Smooth muscle cell (in vitro differentiated cells): ENCODE measurements around the gene STXBP6. TPM values are rescaled to one million over a fixed set of nuclear protein-coding genes. Genes with fewer than 3 reads are reported as not detected.
"Not testable (repeated sequence)": the region's sequence is repeated elsewhere in the genome, so short reads cannot be mapped to it uniquely, and the experiment has no call there.

ENCODE experiments used
- DNase-seq: peaks from one replicate; lab custom pipeline; 2025; ENCODE audit not compliant: unreplicated experiment; lab: John Stamatoyannopoulos, UW
- H2AFZ ChIP-seq: fragments of 200-600 bp; sonication (generic); 2 replicates; pipeline ENCODE4 v1.6.0; 2016; ENCODE audit warnings: antibody characterized with exemption, low read depth, mild to moderate bottlenecking
- H3F3A ChIP-seq: fragments of 200-600 bp; sonication (generic); 2 replicates; pipeline ENCODE4 v1.6.0; 2017; ENCODE audit warnings: antibody characterized with exemption, low read depth
- H3K27ac ChIP-seq: fragments of 200-600 bp; sonication (generic); 2 replicates; pipeline ENCODE4 v1.5.1; 2016; ENCODE audit warnings: low read depth, mild to moderate bottlenecking
- H3K27me3 ChIP-seq: fragments of 200-600 bp; sonication (generic); 2 replicates; pipeline ENCODE4 v1.6.1; 2016; ENCODE audit warnings: low read depth, mild to moderate bottlenecking
- H3K36me3 ChIP-seq: fragments of 200-600 bp; sonication (generic); 2 replicates; pipeline ENCODE4 v1.5.1; 2016; ENCODE audit warnings: low read depth
- H3K4me1 ChIP-seq: fragments of 200-600 bp; sonication (generic); 2 replicates; pipeline ENCODE4 v1.5.1; 2016; ENCODE audit warnings: low read depth
- H3K4me2 ChIP-seq: fragments of 200-600 bp; sonication (generic); 2 replicates; pipeline ENCODE4 v1.6.0; 2016; ENCODE audit warnings: mild to moderate bottlenecking
- H3K4me3 ChIP-seq: fragments of 200-600 bp; sonication (generic); 2 replicates; pipeline ENCODE4 v1.5.1; 2016; ENCODE audit warnings: mild to moderate bottlenecking
- H3K79me2 ChIP-seq: fragments of 200-600 bp; sonication (generic); 2 replicates; pipeline ENCODE4 v1.6.0; 2016; ENCODE audit warnings: low read depth, mild to moderate bottlenecking
- H3K9ac ChIP-seq: fragments of 200-600 bp; sonication (generic); 2 replicates; pipeline ENCODE4 v1.6.0; 2016; ENCODE audit warnings: low read depth
- H3K9me3 ChIP-seq: fragments of 200-600 bp; sonication (generic); replicated peaks from 2 replicates; pipeline ENCODE4 v1.5.1; 2016; ENCODE audit warnings: low read depth
- H4K20me1 ChIP-seq: fragments of 200-600 bp; sonication (generic); 2 replicates; pipeline ENCODE4 v1.6.0; 2016; ENCODE audit warnings: low read depth
- CTCF ChIP-seq: fragments of 200-600 bp; sonication (generic); IDR thresholded peaks from 2 replicates; pipeline ENCODE4 v1.5.1; 2017; ENCODE audit warnings: borderline replicate concordance, mild to moderate bottlenecking, antibody characterized with exemption; ENCODE audit not compliant: insufficient read depth, poor library complexity, severe bottlenecking
- WGBS: methylation state at CpG from one replicate; pipeline ENCODE4 v1.1.7; 2016; ENCODE audit warnings: low lambda C conversion rate; 5-methylcytosine and 5-hydroxymethylcytosine counted together
- polyA plus RNA-seq: library from polyadenylated mRNA; unstranded; fragments of >200 nt; fragmentation: Nextera tagmentation; extraction: Ambion mirVana; gene quantifications from 2 replicates; pipeline ENCODE4 v1.2.1, GENCODE V29; 2016
- total RNA-seq: library from RNA; depleted of rRNA; stranded (reverse); fragments of >200 nt; gene quantifications from 2 replicates; pipeline ENCODE4 v1.2.3, GENCODE V29; 2014

STXBP6 gene
- total and polyA plus RNA-seq, 2 experiments from 2014 or later, result 144 to 170 TPM

- Histone ChIP-seq H3K79me2 (no peaks in the 10 kb centered on the region), H3F3A (peaks cover 7% of the 10 kb centered on the region), H3K27ac (no peak overlapping the region), H3K36me3 (peaks cover 7% of the 10 kb centered on the region), H3K9ac (no peak overlapping the region), H2AFZ (no peak overlapping the region), H3K9me3 (no peaks in the 10 kb centered on the region), H4K20me1 (peaks cover 9% of the 10 kb centered on the region), H3K4me2 (no peak overlapping the region), H3K4me1 (no peaks in the 10 kb centered on the region), H3K4me3 (no peak overlapping the region), H3K27me3 (no peaks in the 10 kb centered on the region)
- TF ChIP-seq CTCF, result no peak
- WGBS, result 30% methylated on average over 4 of the region's 4 CpGs
- no peak for DNase-seq
Observed at GRCh38 chr14:24838945-24839616, 210.9 kb downstream of the STXBP6 start.

- H3K4me2 ChIP-seq, result no peak overlapping the region
- H3K9ac ChIP-seq, result no peak overlapping the region
- no peak overlapping the region for H3K4me3 ChIP-seq
- no peaks in the 10 kb centered on the region for H3K79me2 ChIP-seq
- H3K36me3 ChIP-seq, result peaks cover 7% of the 10 kb centered on the region
- peak overlapping the region; percentile 29 for H3K27ac ChIP-seq
- H3F3A ChIP-seq, result peaks cover 7% of the 10 kb centered on the region
- no peaks in the 10 kb centered on the region for H3K9me3 ChIP-seq
- no peaks in the 10 kb centered on the region for H3K27me3 ChIP-seq
- H3K4me1 ChIP-seq, result no peaks in the 10 kb centered on the region
- WGBS, result 63% methylated on average over 3 of the region's 3 CpGs
- H2AFZ ChIP-seq, result no peak overlapping the region
- peaks cover 15% of the 10 kb centered on the region for H4K20me1 ChIP-seq
- TF ChIP-seq CTCF, result no peak
- DNase-seq, result no peak
Observed at GRCh38 chr14:24837280-24838046, 212.5 kb downstream of the STXBP6 start.

- not testable (repeated sequence) for H3K79me2 ChIP-seq
Observed at GRCh38 chr14:24836324-24836723, 213.6 kb downstream of the STXBP6 start.

GRCh38 chr14:24834956-24835355, 215.0 kb downstream of the STXBP6 start:
- TF ChIP-seq CTCF, result no peak
- no peak overlapping the region for H2AFZ ChIP-seq
- no peaks in the 10 kb centered on the region for H3K27me3 ChIP-seq
- no peak overlapping the region for H3K4me2 ChIP-seq
- no peaks in the 10 kb centered on the region for H3K79me2 ChIP-seq
- WGBS, result 97% methylated on average over 6 of the region's 6 CpGs
- H4K20me1 ChIP-seq, result peaks cover 26% of the 10 kb centered on the region
- no peak overlapping the region for H3K27ac ChIP-seq
- H3K4me3 ChIP-seq, result no peak overlapping the region
- H3F3A ChIP-seq, result peaks cover 4% of the 10 kb centered on the region
- no peak for DNase-seq
- no peak overlapping the region for H3K9ac ChIP-seq
- no peaks in the 10 kb centered on the region for H3K36me3 ChIP-seq
- H3K9me3 ChIP-seq, result no peaks in the 10 kb centered on the region
- no peaks in the 10 kb centered on the region for H3K4me1 ChIP-seq

More at GRCh38 chr14:24836324-24836723, 213.6 kb downstream of the STXBP6 start:
- peaks cover 18% of the 10 kb centered on the region for H4K20me1 ChIP-seq
- WGBS, result 97% methylated on average over 6 of the region's 6 CpGs
- H3K9me3 ChIP-seq, H3F3A ChIP-seq, H3K9ac ChIP-seq, H3K4me2 ChIP-seq, H3K4me1 ChIP-seq, H3K27me3 ChIP-seq, DNase-seq, H2AFZ ChIP-seq, H3K27ac ChIP-seq, H3K36me3 ChIP-seq, H3K4me3 ChIP-seq: not testable (repeated sequence)
